Activated CD8-positive, alpha-beta T cell treated with anti-CD3 and anti-CD28 coated beads for 36 hours (primary cell): ENCODE data around the gene ECHDC3. TPM values are rescaled to one million over a fixed set of nuclear protein-coding genes. Genes with fewer than 3 reads are reported as not detected.

Experiments used
- ATAC-seq: fragments of 200-7000 bp; cut with Tn5 transposase; one replicate; pipeline ENCODE4 v1.10.0; 2021; ENCODE audit warnings: mild to moderate bottlenecking, moderate library complexity
- CTCF ChIA-PET: fragments of 350-600 bp; sonication (Branson Sonifier 250); formaldehyde crosslinking; loops from one replicate; lab custom pipeline; 2021; ENCODE audit warnings: antibody characterized with exemption; lab: Charles Lee
- POLR2A ChIA-PET: fragments of 350-600 bp; sonication (Branson Sonifier 250); formaldehyde crosslinking; loops from one replicate; lab custom pipeline; 2021; ENCODE audit warnings: antibody characterized with exemption; lab: Charles Lee
- DNase-seq: peaks from one replicate; pipeline ENCODE4 v3.0.0-alpha.2; 2020
- H3K27ac Mint-ChIP-seq: one replicate; pipeline ENCODE4 v1.8.0; 2021; ENCODE audit warnings: mild to moderate bottlenecking, mixed read lengths
- H3K27me3 Mint-ChIP-seq: one replicate; pipeline ENCODE4 v1.8.0; 2021; ENCODE audit warnings: mixed read lengths
- H3K36me3 Mint-ChIP-seq: one replicate; pipeline ENCODE4 v1.8.0; 2021; ENCODE audit warnings: low read depth, mixed read lengths
- H3K4me1 Mint-ChIP-seq: one replicate; pipeline ENCODE4 v1.8.0; 2021; ENCODE audit warnings: low read depth, mixed read lengths
- H3K4me3 Mint-ChIP-seq: one replicate; pipeline ENCODE4 v1.8.0; 2021; ENCODE audit warnings: mild to moderate bottlenecking, moderate library complexity, mixed read lengths
- H3K9me3 Mint-ChIP-seq: one replicate; pipeline ENCODE4 v1.8.0; 2021; ENCODE audit warnings: mixed read lengths
- CTCF ChIP-seq: fragments of 200-600 bp; IDR thresholded peaks from one replicate; pipeline ENCODE4 v1.8.0; 2022; ENCODE audit warnings: antibody characterized with exemption, mild to moderate bottlenecking
- intact Hi-C: fragments of 100-400 bp; cut with micrococcal nuclease; formaldehyde crosslinking; loops from one replicate; pipeline ENCODE4 v1.10.0; 2022
- total RNA-seq, 2 experiments: library from RNA; stranded (reverse); gene quantifications; one replicate each; pipeline ENCODE4 v1.2.3, GENCODE V29; 2021

The ECHDC3 gene
- total RNA-seq, 2 experiments from 2014 or later = 1.1 to 1.7 TPM

GRCh38 chr10:11796474-11796873 is 54.3 kb downstream of the ECHDC3 start:
- ATAC-seq (no peak), DNase-seq (no peak)
- TF ChIP-seq CTCF = no peak
- Mint-ChIP-seq H3K27ac (no peak overlapping the region), H3K4me1 (no peaks in the 10 kb centered on the region), H3K4me3 (no peak overlapping the region), H3K9me3 (peaks cover 2% of the 10 kb centered on the region), H3K27me3 (peaks cover 3% of the 10 kb centered on the region), H3K36me3 (no peaks in the 10 kb centered on the region)
- CTCF ChIA-PET = interaction anchor here (0.7 to 8.2 kb wide), 2 partner anchors 14 to 23 kb away, joined by 4 to 40 read pairs; no protein-coding TSS in a partner anchor
- intact Hi-C loops = no loop called here
- POLR2A ChIA-PET = interaction anchor here (0.6 to 0.7 kb wide), 3 partner anchors 56 to 222 kb away, joined by 3 to 4 read pairs (median 3); no protein-coding TSS in a partner anchor

- Mint-ChIP-seq H3K36me3 (no peaks in the 10 kb centered on the region), H3K9me3 (peaks cover 2% of the 10 kb centered on the region), H3K4me3 (no peak overlapping the region), H3K27ac (no peak overlapping the region), H3K27me3 (peaks cover 2% of the 10 kb centered on the region), H3K4me1 (no peaks in the 10 kb centered on the region)
- DNase-seq (no peak), ATAC-seq (no peak)
- TF ChIP-seq CTCF = no peak
- intact Hi-C loops = no loop called here
- ChIA-PET CTCF (interaction anchor here (0.7 to 8.2 kb wide), 3 partner anchors 15 to 189 kb away, joined by 4 to 40 read pairs (median 7); no protein-coding TSS in a partner anchor), POLR2A (no interaction called here)
These were observed 55.1 kb downstream of the ECHDC3 start for GRCh38 chr10:11797281-11797680.

GRCh38 chr10:11797847-11798633 is 55.9 kb downstream of the ECHDC3 start:
- H3K4me3 Mint-ChIP-seq = no peak overlapping the region
- no peak overlapping the region for H3K27ac Mint-ChIP-seq
- no peak for ATAC-seq
- intact Hi-C loops = no loop called here
- TF ChIP-seq CTCF = no peak
- peaks cover 2% of the 10 kb centered on the region for H3K9me3 Mint-ChIP-seq
- no peak for DNase-seq
- CTCF ChIA-PET = interaction anchor here (2.1 to 8.2 kb wide), 2 partner anchors 16 to 189 kb away, joined by 7 to 40 read pairs; no protein-coding TSS in a partner anchor
- H3K27me3 Mint-ChIP-seq = peaks cover 2% of the 10 kb centered on the region
- no peaks in the 10 kb centered on the region for H3K4me1 Mint-ChIP-seq
- no peaks in the 10 kb centered on the region for H3K36me3 Mint-ChIP-seq
- POLR2A ChIA-PET = no interaction called here

GRCh38 chr10:11798845-11799735 is 56.9 kb downstream of the ECHDC3 start:
- ATAC-seq (no peak), DNase-seq (no peak)
- no peak overlapping the region for H3K4me3 Mint-ChIP-seq
- H3K36me3 Mint-ChIP-seq = no peaks in the 10 kb centered on the region
- intact Hi-C loops = no loop called here
- H3K27ac Mint-ChIP-seq = no peak overlapping the region
- H3K27me3 Mint-ChIP-seq = peaks cover 2% of the 10 kb centered on the region
- H3K4me1 Mint-ChIP-seq = no peaks in the 10 kb centered on the region
- H3K9me3 Mint-ChIP-seq = peaks cover 2% of the 10 kb centered on the region
- ChIA-PET POLR2A (no interaction called here), CTCF (interaction anchor here (2.1 to 8.2 kb wide), 2 partner anchors 17 to 187 kb away, joined by 7 to 40 read pairs; no protein-coding TSS in a partner anchor)
- no peak for TF ChIP-seq CTCF
